ENCODE measurements around the gene TUBA3E. TPM values are rescaled to one million over a fixed set of nuclear protein-coding genes. Genes with fewer than 3 reads are reported as not detected.
"Not testable (repeated sequence)": the region's sequence is repeated elsewhere in the genome, so short reads cannot be mapped to it uniquely, and the experiment has no call there.

TUBA3E gene
- 0.03 TPM for polyA plus RNA-seq (2013)

- ChIA-PET POLR2A (no interaction called here), CTCF (no interaction called here)
- no peak within 1 kb of the TSS for H3K4me3 ChIP-seq (ENCODE audit: control insufficient read depth in 1 of 7, extremely low read depth in 1 of 7, insufficient read depth in 4 of 7, low read depth in 2 of 7, low read length in 6 of 7)
- no peaks in the 10 kb centered on the region for H3K4me1 ChIP-seq (ENCODE audit: control extremely low read depth in 1 of 4, control insufficient read depth in 4 of 4, insufficient read depth in 4 of 4, low read length in 3 of 4)
- WGBS (ENCODE audit: insufficient coverage) = 95% methylated on average over 25 of the region's 26 CpGs
- no peak for DNase-seq
- H3K27me3 ChIP-seq (replicated peaks in 2 of 5; ENCODE audit: control insufficient read depth in 4 of 5, insufficient read depth in 5 of 5, low read length in 4 of 5) = no peaks in the 10 kb centered on the region
- no peak within 1 kb of the TSS for H3K27ac ChIP-seq (ENCODE audit: insufficient read depth in 1 of 2, low read depth in 1 of 2, low read length in 2 of 2, poor library complexity in 1 of 2, severe bottlenecking in 2 of 2)
- H3K9me3 ChIP-seq (ENCODE audit: control extremely low read depth in 1 of 5, control insufficient read depth in 4 of 5, insufficient read depth in 2 of 5, low read depth in 1 of 5, low read length in 4 of 5) = no peaks in the 10 kb centered on the region
- no peaks in the 10 kb centered on the region for H3K36me3 ChIP-seq (ENCODE audit: control insufficient read depth in 4 of 4, insufficient read depth in 4 of 4, low read length in 3 of 4)
These were observed at the start of gene TUBA3E for GRCh38 chr2:130198343-130198742. TSS of gene TUBA3E (minus strand) at chr2:130198439. CDS start at chr2:130198360, 79 bp downstream.

GRCh38 chr2:130246430-130246829, 48.2 kb upstream of the TUBA3E start:
- Histone ChIP-seq H3K9me3 (ENCODE audit: control extremely low read depth in 1 of 5, control insufficient read depth in 4 of 5, insufficient read depth in 2 of 5, low read depth in 1 of 5, low read length in 4 of 5) (no peaks in the 10 kb centered on the region), H3K27me3 (replicated peaks in 2 of 5; ENCODE audit: control insufficient read depth in 4 of 5, insufficient read depth in 5 of 5, low read length in 4 of 5) (peaks cover 0 to 25% (median 4%) of the 10 kb centered on the region in 5 experiments), H3K4me3 (ENCODE audit: control insufficient read depth in 1 of 7, extremely low read depth in 1 of 7, insufficient read depth in 4 of 7, low read depth in 2 of 7, low read length in 6 of 7) (no peak overlapping the region), H3K4me1 (ENCODE audit: control extremely low read depth in 1 of 4, control insufficient read depth in 4 of 4, insufficient read depth in 4 of 4, low read length in 3 of 4) (no peaks in the 10 kb centered on the region), H3K27ac (ENCODE audit: insufficient read depth in 1 of 2, low read depth in 1 of 2, low read length in 2 of 2, poor library complexity in 1 of 2, severe bottlenecking in 2 of 2) (no peak overlapping the region), H3K36me3 (ENCODE audit: control insufficient read depth in 4 of 4, insufficient read depth in 4 of 4, low read length in 3 of 4) (no peaks in the 10 kb centered on the region)
- 74% methylated on average over 7 of the region's 7 CpGs for WGBS (ENCODE audit: insufficient coverage)
- DNase-seq = no peak
- ChIA-PET POLR2A (no interaction called here), CTCF (no interaction called here)

- Histone ChIP-seq H3K4me1 (ENCODE audit: control extremely low read depth in 1 of 4, control insufficient read depth in 4 of 4, insufficient read depth in 4 of 4, low read length in 3 of 4) (no peaks in the 10 kb centered on the region), H3K27me3 (replicated peaks in 2 of 5; ENCODE audit: control insufficient read depth in 4 of 5, insufficient read depth in 5 of 5, low read length in 4 of 5) (peaks cover 0 to 25% (median 4%) of the 10 kb centered on the region in 5 experiments), H3K27ac (ENCODE audit: insufficient read depth in 1 of 2, low read depth in 1 of 2, low read length in 2 of 2, poor library complexity in 1 of 2, severe bottlenecking in 2 of 2) (no peak overlapping the region), H3K9me3 (ENCODE audit: control extremely low read depth in 1 of 5, control insufficient read depth in 4 of 5, insufficient read depth in 2 of 5, low read depth in 1 of 5, low read length in 4 of 5) (no peaks in the 10 kb centered on the region), H3K36me3 (ENCODE audit: control insufficient read depth in 4 of 4, insufficient read depth in 4 of 4, low read length in 3 of 4) (no peaks in the 10 kb centered on the region), H3K4me3 (ENCODE audit: control insufficient read depth in 1 of 7, extremely low read depth in 1 of 7, insufficient read depth in 4 of 7, low read depth in 2 of 7, low read length in 6 of 7) (no peak overlapping the region)
- DNase-seq = no peak
- ChIA-PET POLR2A (no interaction called here), CTCF (no interaction called here)
- 89% methylated on average over 1 of the region's 3 CpGs for WGBS (ENCODE audit: insufficient coverage)
These were observed 47.7 kb upstream of the TUBA3E start for GRCh38 chr2:130245976-130246375.

- CTCF ChIA-PET = no interaction called here
- no peak overlapping the region for H3K27ac ChIP-seq (ENCODE audit: insufficient read depth in 1 of 2, low read depth in 1 of 2, low read length in 2 of 2, poor library complexity in 1 of 2, severe bottlenecking in 2 of 2)
These were observed 45.1 kb upstream of the TUBA3E start for GRCh38 chr2:130243359-130243758.

DNA sequence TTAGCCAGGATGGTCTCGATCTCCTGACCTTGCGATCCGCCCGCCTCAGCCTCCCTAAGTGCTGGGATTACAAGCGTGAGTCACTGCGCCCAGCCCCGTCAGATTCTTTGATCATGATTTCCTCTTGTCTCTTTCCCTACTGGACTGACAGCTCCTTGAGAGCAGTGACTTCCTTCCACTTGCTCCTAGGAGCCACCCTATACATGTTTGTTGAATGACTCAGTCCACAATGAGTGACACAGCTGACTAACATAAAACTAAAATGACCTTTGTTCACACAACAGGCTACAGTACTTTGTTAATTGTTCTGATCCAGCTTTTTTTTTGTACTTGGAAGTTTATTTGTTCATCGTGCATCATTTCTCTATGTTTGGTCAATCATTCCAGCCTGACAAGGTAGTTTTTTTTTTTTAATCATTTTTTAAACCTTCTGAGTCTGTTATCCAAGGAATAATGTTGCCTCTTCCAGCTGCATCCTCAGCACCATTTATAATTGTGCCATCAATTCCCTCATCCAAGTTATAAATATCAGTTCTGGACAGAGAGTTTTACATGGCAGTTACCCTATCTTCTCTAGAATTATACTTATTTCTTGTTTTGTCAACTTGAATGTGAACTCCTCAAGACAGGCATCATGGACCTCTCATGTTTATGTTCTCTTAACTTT, 42.9 kb upstream of the TUBA3E start:
- no peaks in the 10 kb centered on the region for H3K4me1 ChIP-seq (ENCODE audit: control extremely low read depth in 1 of 4, control insufficient read depth in 4 of 4, insufficient read depth in 4 of 4, low read length in 3 of 4)
- H3K4me3 ChIP-seq (ENCODE audit: control insufficient read depth in 1 of 7, extremely low read depth in 1 of 7, insufficient read depth in 4 of 7, low read depth in 2 of 7, low read length in 6 of 7) = no peak overlapping the region
- H3K36me3 ChIP-seq (ENCODE audit: control insufficient read depth in 4 of 4, insufficient read depth in 4 of 4, low read length in 3 of 4) = no peaks in the 10 kb centered on the region
- WGBS (ENCODE audit: insufficient coverage) = 74% methylated on average over 8 of the region's 8 CpGs
- H3K9me3 ChIP-seq (ENCODE audit: control extremely low read depth in 1 of 5, control insufficient read depth in 4 of 5, insufficient read depth in 2 of 5, low read depth in 1 of 5, low read length in 4 of 5) = no peaks in the 10 kb centered on the region
- CTCF ChIA-PET = no interaction called here
- POLR2A ChIA-PET = no interaction called here
- no peak for DNase-seq
- no peak overlapping the region for H3K27ac ChIP-seq (ENCODE audit: insufficient read depth in 1 of 2, low read depth in 1 of 2, low read length in 2 of 2, poor library complexity in 1 of 2, severe bottlenecking in 2 of 2)
- H3K27me3 ChIP-seq (replicated peaks in 2 of 5; ENCODE audit: control insufficient read depth in 4 of 5, insufficient read depth in 5 of 5, low read length in 4 of 5) = peaks cover 0 to 17% (median 4%) of the 10 kb centered on the region in 5 experiments

More at GRCh38 chr2:130243359-130243758, 45.1 kb upstream of the TUBA3E start:
- no peaks in the 10 kb centered on the region for H3K36me3 ChIP-seq (ENCODE audit: control insufficient read depth in 4 of 4, insufficient read depth in 4 of 4, low read length in 3 of 4)
- H3K4me3 ChIP-seq (ENCODE audit: control insufficient read depth in 1 of 7, extremely low read depth in 1 of 7, insufficient read depth in 4 of 7, low read depth in 2 of 7, low read length in 6 of 7) = no peak overlapping the region
- peaks cover 0 to 19% (median 4%) of the 10 kb centered on the region in 5 experiments for H3K27me3 ChIP-seq (replicated peaks in 2 of 5; ENCODE audit: control insufficient read depth in 4 of 5, insufficient read depth in 5 of 5, low read length in 4 of 5)
- no peaks in the 10 kb centered on the region for H3K4me1 ChIP-seq (ENCODE audit: control extremely low read depth in 1 of 4, control insufficient read depth in 4 of 4, insufficient read depth in 4 of 4, low read length in 3 of 4)
- DNase-seq = no peak
- POLR2A ChIA-PET = no interaction called here
- no CpG with 5 or more reads among the region's 2 CpGs for WGBS (ENCODE audit: insufficient coverage)
- H3K9me3 ChIP-seq (ENCODE audit: control extremely low read depth in 1 of 5, control insufficient read depth in 4 of 5, insufficient read depth in 2 of 5, low read depth in 1 of 5, low read length in 4 of 5) = no peaks in the 10 kb centered on the region

DNA sequence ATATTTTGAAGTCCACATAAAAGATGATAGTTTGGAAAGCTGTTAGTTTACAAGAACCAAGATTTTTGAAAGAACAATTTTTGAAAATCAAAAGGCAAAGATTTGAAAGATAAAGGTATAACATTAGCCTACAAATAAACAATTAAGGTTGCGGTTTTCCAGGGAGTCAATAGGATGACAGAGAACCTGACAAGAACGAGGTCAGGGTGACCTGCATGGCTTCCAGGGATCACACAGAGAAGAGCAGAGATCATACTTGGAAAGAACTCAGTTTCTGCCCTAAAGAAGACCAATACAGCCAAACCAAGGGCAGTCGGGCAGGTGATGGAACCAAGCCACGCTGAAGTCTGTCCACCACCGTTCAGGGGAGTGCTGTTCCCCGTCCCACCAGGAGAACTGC, 41.3 kb upstream of the TUBA3E start:
- H3K4me1 ChIP-seq (ENCODE audit: control extremely low read depth in 1 of 4, control insufficient read depth in 4 of 4, insufficient read depth in 4 of 4, low read length in 3 of 4); H3K4me3 ChIP-seq (ENCODE audit: control insufficient read depth in 1 of 7, extremely low read depth in 1 of 7, insufficient read depth in 4 of 7, low read depth in 2 of 7, low read length in 6 of 7); H3K27ac ChIP-seq (ENCODE audit: insufficient read depth in 1 of 2, low read depth in 1 of 2, low read length in 2 of 2, poor library complexity in 1 of 2, severe bottlenecking in 2 of 2); CTCF ChIA-PET; H3K36me3 ChIP-seq (ENCODE audit: control insufficient read depth in 4 of 4, insufficient read depth in 4 of 4, low read length in 3 of 4); H3K9me3 ChIP-seq (ENCODE audit: control extremely low read depth in 1 of 5, control insufficient read depth in 4 of 5, insufficient read depth in 2 of 5, low read depth in 1 of 5, low read length in 4 of 5); POLR2A ChIA-PET; DNase-seq: not testable (repeated sequence)
- peaks cover 0 to 12% (median 2%) of the 10 kb centered on the region in 5 experiments for H3K27me3 ChIP-seq (replicated peaks in 2 of 5; ENCODE audit: control insufficient read depth in 4 of 5, insufficient read depth in 5 of 5, low read length in 4 of 5)
- WGBS (ENCODE audit: insufficient coverage) = 87% methylated on average over 6 of the region's 6 CpGs

GRCh38 chr2:130233066-130233465, 34.8 kb upstream of the TUBA3E start:
- WGBS (ENCODE audit: insufficient coverage) = 91% methylated on average over 1 of the region's 2 CpGs
- POLR2A ChIA-PET = not testable (repeated sequence)

More at GRCh38 chr2:130233066-130233465, 34.8 kb upstream of the TUBA3E start:
- DNase-seq; H3K36me3 ChIP-seq (ENCODE audit: control insufficient read depth in 4 of 4, insufficient read depth in 4 of 4, low read length in 3 of 4); H3K4me3 ChIP-seq (ENCODE audit: control insufficient read depth in 1 of 7, extremely low read depth in 1 of 7, insufficient read depth in 4 of 7, low read depth in 2 of 7, low read length in 6 of 7); CTCF ChIA-PET; H3K4me1 ChIP-seq (ENCODE audit: control extremely low read depth in 1 of 4, control insufficient read depth in 4 of 4, insufficient read depth in 4 of 4, low read length in 3 of 4); H3K27ac ChIP-seq (ENCODE audit: insufficient read depth in 1 of 2, low read depth in 1 of 2, low read length in 2 of 2, poor library complexity in 1 of 2, severe bottlenecking in 2 of 2); H3K27me3 ChIP-seq (replicated peaks in 2 of 5; ENCODE audit: control insufficient read depth in 4 of 5, insufficient read depth in 5 of 5, low read length in 4 of 5): not testable (repeated sequence)
- H3K9me3 ChIP-seq (ENCODE audit: control extremely low read depth in 1 of 5, control insufficient read depth in 4 of 5, insufficient read depth in 2 of 5, low read depth in 1 of 5, low read length in 4 of 5) = peaks cover 0 to 11% (median 0%) of the 10 kb centered on the region in 5 experiments

All from common myeloid progenitor, CD34-positive (primary cell).